G401 (cell line): Measurements from ENCODE around the gene PSMG4. TPM values are rescaled to one million over a fixed set of nuclear protein-coding genes. Genes with fewer than 3 reads are reported as not detected.

Experiments
- DNase-seq: peaks from one replicate; pipeline ENCODE4 v3.0.0-alpha.2; 2015; ENCODE audit warnings: low spot score
- in situ Hi-C: cut with HindIII; loops from 2 replicates; pipeline ENCODE4 v1.10.0; 2016; ENCODE audit warnings: low sequenced_read_pairs, mixed read lengths
- total RNA-seq: library from RNA; depleted of rRNA; stranded (reverse); fragments of >200 nt; shearing (Covaris generic); gene quantifications from 2 replicates; pipeline ENCODE4 v1.2.3, GENCODE V29; 2014

The PSMG4 gene
- total RNA-seq, 1 experiment from 2014 or later, result 26.6 TPM

DNA sequence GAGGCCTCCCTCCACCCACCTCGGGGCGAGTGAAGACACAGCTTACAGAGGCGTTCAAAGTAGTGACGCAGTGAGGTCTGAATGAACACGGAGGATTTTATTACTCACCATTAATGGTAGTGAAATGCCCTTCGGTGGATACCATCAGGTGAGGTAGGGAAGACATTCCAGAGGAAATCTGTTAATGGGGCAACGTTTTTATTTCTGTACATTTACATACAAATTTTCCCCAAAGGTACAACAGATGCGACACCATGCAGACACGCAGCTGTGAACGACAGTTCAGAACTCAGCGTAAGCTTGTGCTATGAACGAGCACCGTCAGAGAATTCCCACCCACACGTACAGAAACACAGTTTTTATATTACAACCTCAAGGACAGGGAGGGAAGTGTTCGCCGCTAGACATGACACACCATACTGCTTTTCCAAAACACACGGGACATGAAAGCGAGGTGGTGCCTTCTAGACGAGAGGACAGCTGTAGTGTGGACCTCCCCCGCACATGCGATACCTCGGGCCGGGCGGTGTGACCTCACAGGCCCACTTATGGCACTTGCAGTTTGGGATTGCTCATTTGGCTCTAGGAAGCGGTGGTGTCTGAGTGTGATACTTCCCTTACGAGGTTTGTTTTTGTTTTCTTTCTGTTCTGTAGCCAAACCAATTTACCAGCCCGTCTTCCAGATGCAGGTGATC lies 10.7 kb downstream of the PSMG4 start:
- in situ Hi-C loops, result no loop called here
- no peak for DNase-seq

DNA sequence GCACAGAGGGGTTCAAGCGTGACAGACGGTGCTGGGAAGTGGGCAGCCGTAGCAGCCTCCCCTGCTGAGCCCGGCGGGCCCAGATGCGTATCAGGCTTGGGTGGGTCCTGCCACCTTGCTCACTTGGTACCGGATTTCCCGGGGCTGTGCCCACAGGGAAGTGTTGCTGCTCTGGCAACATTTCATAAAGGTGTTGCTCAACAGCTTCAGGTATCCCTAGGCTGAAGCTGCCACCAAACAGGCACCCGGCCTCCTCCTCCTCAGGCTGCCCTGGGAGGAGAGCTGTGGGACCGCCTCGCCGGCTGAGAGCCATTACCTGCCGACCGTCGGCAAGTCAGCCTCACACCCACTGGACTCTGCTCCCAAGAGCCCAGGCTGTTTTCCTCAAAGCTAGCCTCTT lies 11.5 kb downstream of the PSMG4 start:
- in situ Hi-C loops, result no loop called here
- DNase-seq, result no peak

DNA sequence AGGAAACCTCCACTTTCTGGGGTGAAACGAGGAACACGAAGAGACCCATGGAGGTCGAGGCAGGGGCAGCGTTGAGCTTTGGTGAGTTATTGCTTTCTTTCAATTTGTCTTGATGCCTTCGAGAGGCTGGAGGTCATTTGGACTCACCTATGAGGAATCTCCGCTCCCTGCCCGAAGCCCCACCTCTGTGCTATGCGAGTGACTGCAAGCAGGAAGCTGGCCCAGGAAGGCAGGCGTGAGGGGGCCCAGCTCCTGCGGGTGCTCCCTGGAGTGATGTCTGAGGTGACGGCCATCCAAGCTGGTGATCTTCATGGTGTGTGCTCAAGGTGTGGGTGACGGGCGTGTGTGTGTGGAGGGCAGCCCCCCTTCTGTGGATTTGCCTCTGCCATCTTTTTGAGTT lies 13.0 kb downstream of the PSMG4 start:
- in situ Hi-C loops, result no loop called here
- no peak for DNase-seq

DNA sequence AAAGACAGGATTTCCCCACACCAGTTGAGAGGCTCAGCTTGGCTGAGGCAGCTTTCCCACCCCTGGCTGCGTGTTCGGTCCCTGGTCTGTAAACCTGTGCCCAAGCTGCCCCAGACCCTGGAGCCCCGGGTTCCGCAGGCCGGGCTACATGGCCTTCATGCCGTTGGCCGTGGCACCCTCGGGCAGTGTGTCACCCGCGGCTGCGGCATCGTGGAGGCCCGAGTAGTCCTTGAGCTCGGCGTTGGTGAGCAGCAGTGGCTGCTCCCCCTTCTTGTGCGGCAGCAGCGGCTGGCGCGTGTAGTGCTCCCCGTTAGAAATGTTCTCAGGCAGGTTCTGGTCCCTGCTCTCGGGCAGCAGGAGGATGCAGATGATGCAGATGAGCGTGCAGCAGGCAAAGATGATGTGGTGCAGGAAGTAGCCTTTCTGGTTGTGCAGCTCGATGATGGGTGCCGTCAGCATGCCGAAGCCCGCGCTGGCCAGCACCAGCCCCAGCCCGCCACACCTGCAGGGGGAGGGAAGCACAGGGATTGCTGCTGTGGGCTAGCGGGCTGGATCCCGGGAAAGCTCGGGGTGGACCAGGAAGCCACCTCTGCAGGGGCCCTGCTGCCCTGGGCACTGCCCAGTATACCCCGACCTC lies 14.3 kb downstream of the PSMG4 start:
- no peak for DNase-seq

DNA sequence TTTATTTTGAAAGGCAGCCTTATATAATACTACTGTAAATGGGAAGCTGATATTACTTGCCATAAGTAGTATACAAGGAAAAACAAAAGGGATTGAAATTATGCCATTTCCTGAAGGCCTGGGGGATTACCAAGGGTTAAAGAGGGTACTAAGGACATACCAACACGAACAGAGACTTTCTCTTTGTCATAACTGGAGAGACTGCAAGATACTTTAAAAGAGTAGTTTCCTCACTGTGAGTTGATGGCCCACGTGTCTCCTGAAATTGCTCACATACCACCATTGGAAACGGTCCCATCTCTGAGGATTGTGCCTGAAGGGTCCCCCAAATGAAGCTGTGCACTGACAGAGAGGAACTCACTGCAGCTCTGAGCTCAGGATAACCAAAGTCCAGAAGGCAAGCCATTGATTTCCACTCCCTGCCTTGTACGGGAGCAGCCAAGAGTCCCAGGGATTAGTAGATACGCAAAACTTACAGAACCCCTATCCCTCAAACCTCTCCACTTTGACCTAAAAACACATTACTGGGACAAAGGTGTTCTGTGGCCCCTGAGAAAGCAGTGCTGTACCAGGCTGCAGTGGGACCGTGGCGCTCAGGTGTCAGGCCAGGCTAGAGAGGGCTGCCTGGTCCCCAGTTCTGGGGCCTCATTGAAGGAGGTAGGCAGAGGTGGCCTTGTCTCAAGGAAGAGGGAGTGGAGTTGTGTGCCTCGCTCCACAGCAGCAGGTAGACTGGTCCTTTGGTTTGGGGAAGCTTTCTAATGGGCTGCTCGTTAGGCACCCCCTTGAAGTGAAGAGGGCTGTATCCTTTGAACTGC lies 15.2 kb downstream of the PSMG4 start:
- DNase-seq, result no peak
- in situ Hi-C loops, result no loop called here

More for the DNA sequence above, 14.3 kb downstream of the PSMG4 start:
- in situ Hi-C loops, result no loop called here

DNA sequence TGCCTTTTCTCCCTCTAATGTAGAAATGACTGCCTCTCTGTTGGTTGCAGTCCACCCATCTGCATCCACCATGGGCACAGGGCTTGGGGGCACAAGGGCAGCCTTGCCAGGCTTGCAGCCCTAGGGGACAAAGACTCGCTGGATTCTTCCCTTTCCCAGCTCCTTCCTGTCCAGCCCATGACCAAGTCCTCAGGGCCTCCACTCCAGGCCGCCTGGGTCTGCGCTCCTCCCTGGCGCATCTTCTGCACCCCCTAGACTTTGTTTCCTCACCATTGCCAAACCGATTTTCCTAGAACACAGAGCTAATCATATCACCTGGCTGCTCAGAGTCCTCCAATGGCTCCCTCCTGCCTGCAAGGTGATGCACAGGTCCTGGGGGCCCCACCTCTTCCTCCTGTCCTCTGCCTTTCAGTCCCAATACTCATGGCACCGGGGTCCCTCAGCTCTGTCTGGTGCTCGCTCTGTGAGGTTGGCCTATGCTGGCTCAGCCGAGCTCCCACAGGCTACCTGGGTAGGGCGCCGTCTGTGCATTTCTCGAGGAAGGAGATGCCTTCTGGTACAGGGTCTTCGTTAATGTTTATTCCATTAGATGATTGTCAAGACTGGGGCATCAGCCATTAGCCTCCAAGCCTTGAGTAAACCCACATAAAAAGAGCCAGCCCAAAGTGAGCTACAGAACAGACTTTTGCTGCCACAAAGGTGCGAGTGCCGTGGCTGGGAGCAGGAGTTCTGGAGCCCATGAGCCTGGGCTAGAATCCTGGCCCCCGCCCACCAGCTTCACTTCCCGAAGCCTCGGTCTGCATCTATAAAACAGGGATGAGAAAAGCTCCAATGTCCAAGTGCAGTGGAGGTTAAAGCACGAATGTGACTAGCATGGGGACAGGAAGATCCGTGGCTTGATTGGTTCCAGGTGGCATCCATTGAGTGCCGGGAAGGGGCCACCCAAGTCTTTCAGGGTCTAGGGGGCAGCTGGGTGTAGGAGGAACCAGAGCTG lies 17.7 kb downstream of the PSMG4 start:
- DNase-seq, result no peak
- in situ Hi-C loops, result no loop called here

DNA sequence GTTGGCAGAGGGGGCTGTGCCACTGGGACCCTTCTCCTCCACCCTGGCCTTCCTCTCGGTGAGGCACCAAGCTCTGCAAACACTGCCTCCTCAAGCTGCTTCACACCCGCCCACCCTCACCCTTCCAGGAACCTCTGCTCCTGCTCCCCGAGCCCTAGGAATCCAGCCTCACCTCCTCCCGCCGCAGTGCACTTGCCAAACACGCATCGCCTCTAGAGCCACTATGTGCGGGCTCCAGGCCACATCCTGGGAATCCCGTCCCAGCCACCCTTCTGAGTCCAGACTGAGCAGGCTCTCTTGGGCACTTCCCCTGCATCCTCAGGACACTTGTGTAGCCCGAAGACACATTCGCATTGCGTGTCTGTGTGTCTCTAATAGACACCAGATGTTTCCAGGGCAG lies 18.5 kb downstream of the PSMG4 start:
- in situ Hi-C loops, result no loop called here
- peak; percentile 20 for DNase-seq

DNA sequence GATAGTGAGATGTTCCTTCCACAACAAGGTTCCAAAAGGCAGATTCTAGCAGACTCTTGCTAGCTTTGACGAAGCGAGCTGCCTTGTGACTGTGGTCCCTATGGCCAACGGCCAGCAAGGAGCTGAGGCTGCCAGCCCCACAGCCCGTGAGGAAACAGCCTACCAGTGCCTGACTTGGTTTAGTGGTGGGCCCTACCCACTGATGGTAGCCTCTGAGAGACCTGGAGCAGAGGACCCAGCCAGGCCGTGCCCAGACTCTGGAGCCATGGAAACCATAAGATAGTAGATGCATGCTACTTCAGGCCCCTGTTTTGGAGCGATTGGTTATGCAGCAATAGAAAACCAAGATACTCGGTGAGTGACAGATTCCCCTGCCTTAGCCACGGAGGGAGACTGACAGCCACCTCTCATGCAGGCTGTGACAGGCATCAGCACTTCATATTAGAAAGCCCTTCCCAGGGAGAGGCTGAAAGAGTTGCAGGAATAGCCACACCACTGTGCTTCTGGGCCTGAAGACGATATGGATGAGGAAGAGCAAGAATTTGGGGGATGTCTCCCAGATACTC lies 19.2 kb downstream of the PSMG4 start:
- in situ Hi-C loops, result no loop called here

DNA sequence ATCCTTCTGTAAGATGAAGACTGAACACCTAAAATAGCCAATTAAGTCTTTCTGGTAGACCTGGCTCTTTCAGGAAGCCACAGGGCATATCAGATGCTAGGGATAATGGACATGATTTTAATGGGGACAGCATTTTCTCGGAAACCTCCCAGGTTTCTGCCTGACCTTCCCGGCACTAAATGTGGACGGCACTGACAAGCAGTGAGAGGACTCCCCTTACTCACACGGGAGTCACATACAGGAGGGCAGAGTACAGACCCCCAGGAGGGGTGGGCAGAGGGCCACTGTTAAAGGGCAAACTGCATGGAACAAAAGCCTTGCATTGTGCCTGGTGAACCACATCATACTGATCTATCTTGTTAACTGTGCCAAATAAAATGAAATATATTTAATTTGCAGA lies 19.9 kb downstream of the PSMG4 start:
- no peak for DNase-seq
- in situ Hi-C loops, result no loop called here

More for the DNA sequence above, 19.2 kb downstream of the PSMG4 start:
- peak; percentile 22 for DNase-seq

DNA sequence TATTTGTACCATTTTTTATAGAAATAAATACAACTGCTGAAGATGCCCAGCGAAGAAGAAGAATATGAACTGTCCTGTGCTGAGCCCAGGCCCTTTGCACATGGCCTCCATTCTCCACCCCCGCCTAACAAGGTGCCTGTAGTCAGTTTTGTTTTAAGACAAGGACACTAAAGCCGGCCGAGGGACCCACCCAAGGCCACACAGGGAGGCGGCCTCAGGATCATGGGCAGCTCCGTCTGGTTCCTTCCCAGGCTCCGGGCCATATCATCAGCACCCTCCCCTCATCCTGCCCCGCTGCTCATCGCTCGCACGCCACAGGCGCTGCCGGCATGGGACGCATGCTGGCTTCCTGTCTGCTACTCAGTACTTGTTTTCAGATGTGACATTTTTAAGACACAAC lies 21.3 kb downstream of the PSMG4 start:
- in situ Hi-C loops, result no loop called here
- no peak for DNase-seq

DNA sequence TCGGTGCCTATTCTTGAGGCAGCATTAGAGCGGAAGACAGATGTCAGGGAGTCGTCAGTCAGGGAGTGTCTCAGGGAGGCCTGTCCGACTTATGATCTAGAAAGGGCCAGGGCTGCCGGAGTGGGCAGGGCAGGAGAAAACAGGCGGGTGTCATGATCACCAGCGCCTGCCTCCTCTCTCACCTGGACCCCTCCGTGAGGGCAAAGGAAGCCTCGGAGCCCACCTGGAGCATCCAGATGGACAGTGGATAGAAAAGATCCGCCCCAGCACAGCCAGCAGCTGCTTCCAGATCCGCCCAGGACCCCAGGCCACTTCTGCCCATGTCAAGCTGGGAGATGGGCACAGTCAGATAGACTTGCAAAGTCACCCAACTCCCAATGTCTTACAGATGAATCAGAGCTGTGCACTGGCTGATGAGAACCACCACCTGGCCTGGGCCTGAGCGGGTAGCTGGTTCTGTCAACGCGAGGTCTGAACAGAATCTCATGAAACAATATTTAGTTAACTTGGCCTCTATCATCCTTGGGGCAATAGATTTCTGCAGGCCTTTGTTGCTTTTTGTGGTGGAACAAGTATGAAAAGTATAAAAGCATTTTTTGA lies 22.2 kb downstream of the PSMG4 start:
- DNase-seq, result no peak
- in situ Hi-C loops, result no loop called here

DNA sequence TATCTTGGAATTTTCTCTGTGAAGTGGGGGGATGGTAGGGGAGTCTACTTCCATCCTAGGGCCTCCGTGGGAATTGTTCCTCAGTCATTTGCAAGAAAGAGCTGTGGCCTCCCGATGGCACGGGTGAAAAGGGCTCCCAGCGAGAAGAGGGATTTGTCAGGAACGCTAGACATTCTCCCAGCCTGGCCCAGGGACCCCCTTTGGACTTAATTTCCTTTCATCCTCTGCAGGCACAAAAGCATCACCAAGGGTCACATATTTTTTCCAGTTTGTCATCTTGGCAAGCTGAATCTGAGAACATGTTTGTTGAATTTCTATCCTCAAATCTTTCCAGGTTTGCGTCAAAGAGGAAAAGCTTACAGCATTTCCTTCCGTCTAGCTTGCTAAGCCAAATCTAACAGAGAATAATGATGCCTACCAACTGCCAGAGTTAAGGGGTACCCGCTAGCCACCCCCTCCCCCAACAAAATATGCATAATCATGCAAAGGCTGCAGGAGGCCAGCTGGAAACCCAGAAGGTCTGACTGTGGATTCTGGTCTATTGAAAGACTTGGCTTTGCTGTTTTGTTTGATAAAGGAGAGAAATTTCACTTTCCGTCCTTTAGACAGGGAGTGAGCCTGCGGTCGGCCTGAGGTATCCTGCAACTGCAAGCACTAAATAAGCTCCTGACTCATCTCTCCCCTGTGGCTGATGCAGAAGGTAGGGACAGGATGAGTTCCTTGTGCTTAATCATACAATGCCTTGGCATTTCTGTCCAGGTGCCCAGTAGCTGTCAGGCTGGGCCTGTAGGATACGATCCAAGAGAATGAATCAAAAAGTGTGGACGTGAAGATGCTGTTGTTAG lies 23.1 kb downstream of the PSMG4 start:
- in situ Hi-C loops, result no loop called here
- peak; percentile 48 for DNase-seq

DNA sequence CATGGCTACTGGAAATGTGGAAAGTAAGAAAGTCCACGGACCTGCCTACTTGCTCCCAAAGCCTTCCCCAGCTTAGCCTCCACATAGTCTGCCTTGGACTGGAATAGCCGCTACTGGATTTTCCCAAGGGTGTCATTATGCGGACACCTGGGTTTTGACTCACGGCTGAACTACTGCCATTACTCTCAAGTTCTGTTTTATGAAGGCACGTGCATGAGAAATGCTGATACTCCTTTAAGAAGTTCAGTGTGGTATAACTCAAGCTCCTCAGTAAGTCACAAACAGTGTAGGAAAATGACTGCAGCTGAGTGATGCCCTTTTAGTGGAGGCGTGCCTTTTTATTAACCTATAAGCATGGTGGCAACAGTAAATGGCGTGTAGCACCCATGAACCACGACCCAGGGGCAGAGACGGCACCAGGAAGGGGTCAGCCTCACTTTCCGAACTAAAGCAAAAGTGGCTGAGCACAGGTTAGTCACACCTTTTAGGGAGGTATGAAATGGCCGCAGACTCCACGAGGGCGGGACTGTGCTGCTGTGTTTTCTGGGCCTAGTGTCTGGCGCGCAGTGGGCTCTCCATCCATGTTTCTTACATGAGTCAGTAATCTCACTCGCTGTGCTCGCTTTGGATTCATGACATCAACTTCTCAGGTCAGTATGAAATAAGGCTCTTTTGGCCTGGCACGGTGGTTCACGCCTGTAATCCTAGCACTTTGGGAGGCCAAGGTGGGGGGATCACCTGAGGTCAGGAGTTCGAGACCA lies 23.9 kb downstream of the PSMG4 start:
- no peak for DNase-seq
- in situ Hi-C loops, result no loop called here

DNA sequence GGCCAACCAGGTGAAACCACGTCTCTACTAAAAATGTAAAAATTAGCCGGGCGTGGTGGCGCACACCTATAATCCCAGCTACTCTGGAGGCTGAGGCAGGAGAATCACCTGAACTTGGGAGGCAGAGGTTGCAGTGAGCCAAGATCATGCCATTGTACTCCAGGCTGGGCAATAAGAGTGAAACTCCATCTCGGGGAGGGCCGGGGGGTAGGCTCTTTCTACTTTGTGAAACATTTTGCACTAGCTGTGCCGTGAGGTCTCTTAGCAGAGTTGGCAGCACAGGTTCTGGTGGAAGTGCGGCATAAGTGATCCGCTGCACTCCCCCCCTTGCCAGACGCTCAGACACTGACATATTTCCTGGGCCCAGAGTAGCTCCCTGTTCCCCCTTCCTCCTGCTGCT lies 24.5 kb downstream of the PSMG4 start:
- DNase-seq, result no peak
- in situ Hi-C loops, result no loop called here

DNA sequence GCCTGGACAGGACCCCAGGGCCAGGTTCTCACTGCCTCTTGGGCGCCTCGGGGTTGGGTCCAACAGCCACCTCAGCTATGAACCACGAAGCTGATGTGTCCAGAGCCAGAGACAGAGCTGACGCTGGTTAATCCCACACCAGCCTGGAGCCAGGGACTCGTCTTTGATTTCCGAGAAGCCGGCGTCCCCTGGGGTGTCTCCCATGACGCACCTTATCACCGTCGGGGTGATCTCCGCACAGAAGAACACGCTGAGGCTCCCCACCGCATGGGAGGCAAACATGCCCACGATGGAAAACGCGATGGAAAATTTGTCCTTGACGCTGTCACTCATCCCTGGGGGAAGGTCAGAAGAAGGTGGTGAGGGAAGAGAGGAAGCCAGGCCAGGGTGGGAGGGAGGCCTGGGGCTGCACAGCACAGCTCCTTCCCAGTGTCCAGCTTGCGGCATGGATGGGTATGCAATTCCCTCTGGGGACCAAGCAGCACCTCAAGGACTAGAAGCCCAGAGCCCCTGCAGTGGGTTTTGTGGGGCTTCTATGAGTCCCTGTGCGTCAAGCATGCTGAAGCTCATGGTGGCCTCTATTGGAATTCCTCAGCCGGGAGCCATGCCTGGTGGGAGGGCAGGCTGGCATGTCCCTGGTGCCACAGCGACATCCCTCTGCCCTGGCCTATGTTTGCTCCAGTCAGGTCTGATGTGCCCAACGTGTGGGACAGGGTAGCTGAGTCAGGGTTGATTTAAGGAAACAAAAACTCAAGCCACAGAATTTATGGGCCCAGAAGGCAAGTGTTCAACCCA lies 25.1 kb downstream of the PSMG4 start:
- in situ Hi-C loops, result no loop called here
- no peak for DNase-seq

DNA sequence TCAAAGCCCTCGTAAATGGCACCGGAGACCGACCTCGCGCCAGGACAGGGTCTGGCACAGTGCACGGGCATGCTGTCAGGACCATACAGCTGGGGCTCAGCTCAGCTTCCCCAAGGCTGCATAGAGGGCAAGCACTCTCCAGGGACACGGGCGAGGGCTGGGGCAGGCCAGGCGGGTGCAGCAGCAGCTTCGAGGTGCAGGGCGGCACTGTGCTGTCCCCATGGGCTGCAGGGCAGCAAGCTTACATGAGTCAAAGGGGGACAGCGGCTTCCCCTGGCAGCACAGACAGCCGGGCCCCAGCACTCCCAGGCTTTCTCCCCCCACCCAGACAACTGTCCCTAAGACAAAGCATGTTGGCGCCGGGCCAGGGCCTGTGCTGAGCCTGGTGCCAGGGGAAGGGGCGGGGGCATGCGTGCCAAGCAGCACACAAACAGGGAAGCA lies 25.7 kb downstream of the PSMG4 start:
- in situ Hi-C loops, result no loop called here
- peak; percentile 24 for DNase-seq
